Upper lobe of left lung (tissue), 4 donors: Measurements from ENCODE around the gene PPM1H.

Experiments
- CTCF ChIP-seq, 6 experiments: fragments of 450-650 bp in 4 of 6; fragments of 200-600 bp in 2 of 6; sonication (generic) in 2 of 6; IDR thresholded peaks; one replicate each; pipeline ENCODE4 v1.5.1; 2016 to 2019; ENCODE audit warnings: antibody characterized with exemption in 6 of 6
- POLR2A ChIP-seq, 4 donors: fragments of 450-650 bp; IDR thresholded peaks; one replicate each; pipeline ENCODE4 v1.5.1; 2016 to 2017; ENCODE audit warnings: antibody characterized with exemption in 4 of 4, mild to moderate bottlenecking in 2 of 4

GRCh38 chr12:62832558-62832957 lies 102.4 kb downstream of the PPM1H start:
- TF ChIP-seq POLR2A (IDR thresholded peaks at IDR 0.05) (no peak), CTCF (IDR thresholded peaks at IDR 0.05) (no peak)
